ENCODE results near the gene SPTBN2.
A peak's percentile ranks its signal among the peaks of the same experiment; 100 is the strongest.

SPTBN2 gene

GRCh38 chr11:66704659-66705360 is 24.2 kb downstream of the SPTBN2 start:
- no peak for DNase-seq (ENCODE audit: low read depth in 2 of 2)

- no peak for DNase-seq (ENCODE audit: low read depth in 2 of 2)
These were observed 27.4 kb downstream of the SPTBN2 start for GRCh38 chr11:66701432-66702240.

GRCh38 chr11:66700742-66701141 is 28.3 kb downstream of the SPTBN2 start:
- DNase-seq (ENCODE audit: low read depth in 2 of 2), result no peak

GRCh38 chr11:66700337-66700736 is 28.7 kb downstream of the SPTBN2 start:
- no peak for DNase-seq (ENCODE audit: low read depth in 2 of 2)

- no peak for DNase-seq (ENCODE audit: low read depth in 2 of 2)
These were observed 30.5 kb downstream of the SPTBN2 start for GRCh38 chr11:66698491-66698890.

- DNase-seq (ENCODE audit: low read depth in 2 of 2), result no peak
These were observed 31.0 kb downstream of the SPTBN2 start for GRCh38 chr11:66697988-66698387.

GRCh38 chr11:66696146-66696545 is 32.9 kb downstream of the SPTBN2 start:
- DNase-seq (ENCODE audit: low read depth in 2 of 2), result no peak

GRCh38 chr11:66694732-66695207 is 34.2 kb downstream of the SPTBN2 start:
- DNase-seq (ENCODE audit: low read depth in 2 of 2), result peak; percentile 56 to 74

GRCh38 chr11:66694056-66694410 is 35.0 kb downstream of the SPTBN2 start:
- no peak for DNase-seq (ENCODE audit: low read depth in 2 of 2)

GRCh38 chr11:66693356-66694055 is 35.5 kb downstream of the SPTBN2 start:
- DNase-seq (ENCODE audit: low read depth in 2 of 2), result no peak

GRCh38 chr11:66692871-66693331 is 36.1 kb downstream of the SPTBN2 start:
- no peak for DNase-seq (ENCODE audit: low read depth in 2 of 2)

- DNase-seq (ENCODE audit: low read depth in 2 of 2), result no peak
These were observed 36.6 kb downstream of the SPTBN2 start for GRCh38 chr11:66692446-66692845.

GRCh38 chr11:66691311-66691980 is 37.6 kb downstream of the SPTBN2 start:
- no peak for DNase-seq (ENCODE audit: low read depth in 2 of 2)

- no peak for DNase-seq (ENCODE audit: low read depth in 2 of 2)
These were observed 39.1 kb downstream of the SPTBN2 start for GRCh38 chr11:66689661-66690590.

GRCh38 chr11:66688561-66689534 is 40.2 kb downstream of the SPTBN2 start:
- no peak for DNase-seq (ENCODE audit: low read depth in 2 of 2)

- DNase-seq (ENCODE audit: low read depth in 2 of 2), result no peak
These were observed 41.2 kb downstream of the SPTBN2 start for GRCh38 chr11:66687831-66688281.

- no peak for DNase-seq (ENCODE audit: low read depth in 2 of 2)
These were observed 41.9 kb downstream of the SPTBN2 start for GRCh38 chr11:66686801-66687750.

- no peak for DNase-seq (ENCODE audit: low read depth in 2 of 2)
These were observed 42.8 kb downstream of the SPTBN2 start for GRCh38 chr11:66686100-66686785.
